BE2C (cell line): ENCODE measurements around the gene ADRB2.
"Not testable (repeated sequence)": the region's sequence is repeated elsewhere in the genome, so short reads cannot be mapped to it uniquely, and the experiment has no call there.

Experiments
- DNase-seq: peaks from one replicate; pipeline ENCODE4 v3.0.0-alpha.2; 2020
- H3K27me3 ChIP-seq: fragments of 250-450 bp; sonication (Bioruptor Pico); 2 replicates; pipeline ENCODE4 v1.5.1; 2020; ENCODE audit warnings: mild to moderate bottlenecking
- H3K36me3 ChIP-seq: fragments of 250-450 bp; sonication (Bioruptor Pico); 2 replicates; pipeline ENCODE4 v1.5.1; 2020; ENCODE audit warnings: mild to moderate bottlenecking
- H3K4me1 ChIP-seq: fragments of 250-450 bp; sonication (Bioruptor Pico); 2 replicates; pipeline ENCODE4 v1.5.1; 2020
- H3K4me3 ChIP-seq: 2 replicates; pipeline ENCODE4 v1.5.1; 2011; ENCODE audit warnings: low read depth, low read length
- H3K9me3 ChIP-seq: fragments of 250-450 bp; sonication (Bioruptor Pico); 2 replicates; pipeline ENCODE4 v1.5.1; 2020
- CTCF ChIP-seq: IDR thresholded peaks from 2 replicates; pipeline ENCODE4 v1.5.1; 2012; ENCODE audit warnings: mild to moderate bottlenecking, low read depth, low read length

Gene ADRB2

DNA sequence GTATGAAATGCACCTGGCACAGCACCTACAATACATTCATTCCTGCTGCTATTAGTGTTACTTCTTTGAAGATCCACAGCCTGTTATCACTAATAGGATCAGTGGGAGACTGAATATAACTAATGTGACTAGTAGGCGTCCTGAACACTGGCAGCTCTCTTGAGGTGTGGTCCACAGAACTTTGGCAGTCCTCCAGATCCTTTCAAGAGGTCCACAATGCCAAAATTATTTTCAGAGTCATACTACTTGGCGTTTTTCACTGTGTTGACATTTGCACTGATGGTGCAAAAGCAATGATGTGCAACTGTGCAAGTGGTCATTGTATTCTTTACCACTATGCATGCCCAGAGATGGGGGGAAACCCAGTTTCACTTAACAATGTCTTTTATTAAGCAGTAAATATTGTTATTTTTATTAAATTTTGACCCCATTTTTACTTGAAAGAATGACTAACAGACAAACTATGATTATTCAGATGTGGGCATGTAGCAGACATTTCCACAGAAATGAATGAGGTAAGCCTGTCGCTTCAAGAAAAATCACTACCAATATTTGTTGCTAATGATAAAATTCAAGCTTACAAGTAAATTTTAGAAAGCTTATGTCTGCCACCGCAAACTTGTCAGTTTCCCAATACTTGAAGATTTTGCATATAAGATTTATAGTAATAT, 48.9 kb downstream of the ADRB2 start:
- no peaks in the 10 kb centered on the region for H3K4me1 ChIP-seq
- no peak overlapping the region for H3K4me3 ChIP-seq
- no peaks in the 10 kb centered on the region for H3K36me3 ChIP-seq
- no peaks in the 10 kb centered on the region for H3K27me3 ChIP-seq
- no peaks in the 10 kb centered on the region for H3K9me3 ChIP-seq
- no peak for TF ChIP-seq CTCF
- DNase-seq = no peak

GRCh38 chr5:148877436-148877835, 51.0 kb downstream of the ADRB2 start:
- H3K27me3 ChIP-seq, DNase-seq, H3K4me3 ChIP-seq, H3K36me3 ChIP-seq, H3K4me1 ChIP-seq, H3K9me3 ChIP-seq: not testable (repeated sequence)
